Measurements from ENCODE around the gene GPRC5A. TPM values are rescaled to one million over a fixed set of nuclear protein-coding genes. Genes with fewer than 3 reads are reported as not detected.

GPRC5A gene
- total and polyA plus RNA-seq, 2 of the 13 experiments (the other 11 are each of a cell fraction or from before 2014, with no cell fraction given), result 0.27 to 3.0 TPM

GRCh38 chr12:12927211-12928079 lies 36.1 kb downstream of the GPRC5A start (continued):
- peak; percentile 61; the same call in 1 of the 2 replicates for TF ChIP-seq ZFX (CRISPR knock-in tag; IDR thresholded peaks at IDR 0.05; ENCODE audit: low read depth)
- no peak for TF ChIP-seq ZNF205 (CRISPR knock-in tag; IDR thresholded peaks at IDR 0.05)
- TF ChIP-seq ZNF34 (CRISPR knock-in tag; IDR thresholded peaks at IDR 0.05; ENCODE audit: borderline replicate concordance), result no peak
- peak; percentile 98; the same call in 1 of the 2 replicates for TF ChIP-seq FIP1L1 (IDR thresholded peaks at IDR 0.05; ENCODE audit: borderline replicate concordance, insufficient read depth, low read depth, low read length)
- TF ChIP-seq ZBTB7B (CRISPR knock-in tag; IDR thresholded peaks at IDR 0.05), result no peak
- no peak for TF ChIP-seq ZBTB42 (CRISPR knock-in tag; IDR thresholded peaks at IDR 0.05)
- TF ChIP-seq RXRA (CRISPR knock-in tag; IDR thresholded peaks at IDR 0.05), result 0 out of 2 replicates have a peak, but pooled peaks have one; percentile 37
- no peak for TF ChIP-seq SOX13 (IDR thresholded peaks at IDR 0.05)
- TF ChIP-seq SOX13 (CRISPR knock-in tag; conservative IDR thresholded peaks at IDR 0.05 in 1 of 2, IDR thresholded peaks at IDR 0.05 in 1 of 2), result peak in 1 of 2 experiments; percentile 1; a peak in 2 of 4 replicates
- no peak for TF ChIP-seq PLRG1 (conservative IDR thresholded peaks at IDR 0.05)
- TF ChIP-seq ZNF772 (CRISPR knock-in tag; IDR thresholded peaks at IDR 0.05), result peak; percentile 98
- peak; percentile 56; the same call in 1 of the 2 replicates for TF ChIP-seq MEF2D (CRISPR knock-in tag; IDR thresholded peaks at IDR 0.05)
- peak; percentile 83; the same call in 1 of the 2 replicates for TF ChIP-seq SALL2 (CRISPR knock-in tag; IDR thresholded peaks at IDR 0.05)
- no peak; the same call in 1 of the 2 replicates for TF ChIP-seq ZNF44 (CRISPR knock-in tag; IDR thresholded peaks at IDR 0.05)
- no peak for TF ChIP-seq SUZ12 (IDR thresholded peaks at IDR 0.05; ENCODE audit: low read depth, low read length)
- TF ChIP-seq FOXA3 (CRISPR knock-in tag; IDR thresholded peaks at IDR 0.05), result peak; percentile 90
- 0 out of 2 replicates have a peak, but pooled peaks have one; percentile 49 for TF ChIP-seq ZNF598 (CRISPR knock-in tag; IDR thresholded peaks at IDR 0.05; ENCODE audit: borderline replicate concordance)
- no peak for TF ChIP-seq BRCA1 (CRISPR knock-in tag; IDR thresholded peaks at IDR 0.05)
- no peak for TF ChIP-seq FOXA1 (IDR thresholded peaks at IDR 0.05)
- peak; percentile 93 for TF ChIP-seq FOXA1 (CRISPR knock-in tag; IDR thresholded peaks at IDR 0.05)
- TF ChIP-seq PAX8 (CRISPR knock-in tag; IDR thresholded peaks at IDR 0.05; ENCODE audit: borderline replicate concordance), result no peak
- peak; percentile 79 for TF ChIP-seq ZNF574 (CRISPR knock-in tag; IDR thresholded peaks at IDR 0.05)
- no peak for TF ChIP-seq ZBTB8A (CRISPR knock-in tag; IDR thresholded peaks at IDR 0.05; ENCODE audit: borderline replicate concordance, low read depth)
- peak; percentile 44; the same call in 1 of the 2 replicates for TF ChIP-seq NR2F2 (IDR thresholded peaks at IDR 0.05; ENCODE audit: borderline replicate concordance, low read depth)
- TF ChIP-seq MIER2 (CRISPR knock-in tag; IDR thresholded peaks at IDR 0.05), result no peak
- no peak for TF ChIP-seq ZNF572 (CRISPR knock-in tag; IDR thresholded peaks at IDR 0.05)
- peak; percentile 84 for TF ChIP-seq TAF1 (CRISPR knock-in tag; IDR thresholded peaks at IDR 0.05)
- TF ChIP-seq ZNF644 (CRISPR knock-in tag; IDR thresholded peaks at IDR 0.05; ENCODE audit: low read depth), result no peak
- TF ChIP-seq SMAD3 (CRISPR knock-in tag; IDR thresholded peaks at IDR 0.05), result no peak
- TF ChIP-seq THAP11 (CRISPR knock-in tag; IDR thresholded peaks at IDR 0.05), result peak; percentile 85
- 0 out of 2 replicates have a peak, but pooled peaks have one; percentile 32 for TF ChIP-seq ARNTL (CRISPR knock-in tag; IDR thresholded peaks at IDR 0.05)
- peak; percentile 56 for TF ChIP-seq BCL6 (CRISPR knock-in tag; IDR thresholded peaks at IDR 0.05)
